GM21737 (cell line): Measurements from ENCODE around the gene PLCB4.

Experiments used
- ATAC-seq: cut with Tn5 transposase; IDR thresholded peaks from one replicate; pipeline ENCODE4 v1.9.1; 2021; ENCODE audit warnings: mild to moderate bottlenecking, moderate library complexity; ENCODE audit not compliant: unreplicated experiment

Gene PLCB4

GRCh38 chr20:9256393-9256792 lies 187.5 kb downstream of the PLCB4 start:
- no peak for ATAC-seq

GRCh38 chr20:9258901-9259300 lies 190.0 kb downstream of the PLCB4 start:
- no peak for ATAC-seq

GRCh38 chr20:9260027-9260426 lies 191.1 kb downstream of the PLCB4 start:
- ATAC-seq, result no peak

- ATAC-seq, result no peak
These were observed 192.9 kb downstream of the PLCB4 start for GRCh38 chr20:9261781-9262180.

GRCh38 chr20:9262653-9263194 lies 193.8 kb downstream of the PLCB4 start:
- ATAC-seq, result no peak

GRCh38 chr20:9269280-9269971 lies 200.5 kb downstream of the PLCB4 start:
- no peak for ATAC-seq

- no peak for ATAC-seq
These were observed 201.9 kb downstream of the PLCB4 start for GRCh38 chr20:9270831-9271230.

GRCh38 chr20:9276966-9277468 lies 208.1 kb downstream of the PLCB4 start:
- no peak for ATAC-seq

- ATAC-seq, result no peak
These were observed 211.1 kb downstream of the PLCB4 start for GRCh38 chr20:9279918-9280401.

GRCh38 chr20:9280666-9281065 lies 211.8 kb downstream of the PLCB4 start:
- no peak for ATAC-seq

GRCh38 chr20:9281803-9282202 lies 212.9 kb downstream of the PLCB4 start:
- no peak for ATAC-seq

- ATAC-seq, result no peak
These were observed 216.7 kb downstream of the PLCB4 start for GRCh38 chr20:9285617-9286016.

- ATAC-seq, result no peak
These were observed 217.9 kb downstream of the PLCB4 start for GRCh38 chr20:9286501-9287461.

- ATAC-seq, result no peak
These were observed 218.9 kb downstream of the PLCB4 start for GRCh38 chr20:9287826-9288225.

- ATAC-seq, result no peak
These were observed 221.4 kb downstream of the PLCB4 start for GRCh38 chr20:9290331-9290730.

- ATAC-seq, result no peak
These were observed 224.3 kb downstream of the PLCB4 start for GRCh38 chr20:9293145-9293544.

GRCh38 chr20:9294041-9294440 lies 225.2 kb downstream of the PLCB4 start:
- no peak for ATAC-seq

GRCh38 chr20:9298906-9299305 lies 230.0 kb downstream of the PLCB4 start:
- ATAC-seq, result no peak

- no peak for ATAC-seq
These were observed 231.2 kb downstream of the PLCB4 start for GRCh38 chr20:9300080-9300479.

- ATAC-seq, result no peak
These were observed 231.6 kb downstream of the PLCB4 start for GRCh38 chr20:9300534-9300933.
